HG03103 (cell line): ENCODE data around the gene PLEKHM3.
"Not testable (repeated sequence)": the region's sequence is repeated elsewhere in the genome, so short reads cannot be mapped to it uniquely, and the experiment has no call there.

ENCODE experiments used
- ATAC-seq: cut with Tn5 transposase; IDR thresholded peaks from one replicate; pipeline ENCODE4 v1.9.1; 2021; ENCODE audit warnings: low read depth; ENCODE audit not compliant: unreplicated experiment

PLEKHM3 gene

GRCh38 chr2:207812058-207812725 lies 213.1 kb downstream of the PLEKHM3 start:
- no peak for ATAC-seq

GRCh38 chr2:207811658-207812057 lies 213.7 kb downstream of the PLEKHM3 start:
- ATAC-seq = not testable (repeated sequence)

- no peak for ATAC-seq
Observed at GRCh38 chr2:207810200-207810788, 215.0 kb downstream of the PLEKHM3 start.

GRCh38 chr2:207808119-207808518 lies 217.2 kb downstream of the PLEKHM3 start:
- ATAC-seq = no peak

- ATAC-seq = no peak
Observed at GRCh38 chr2:207807516-207807915, 217.8 kb downstream of the PLEKHM3 start.

- ATAC-seq = no peak
Observed at GRCh38 chr2:207805566-207806226, 219.6 kb downstream of the PLEKHM3 start.

GRCh38 chr2:207802650-207803049 lies 222.7 kb downstream of the PLEKHM3 start:
- no peak for ATAC-seq

GRCh38 chr2:207801259-207801658 lies 224.1 kb downstream of the PLEKHM3 start:
- ATAC-seq = no peak

GRCh38 chr2:207796585-207797350 lies 228.6 kb downstream of the PLEKHM3 start:
- no peak for ATAC-seq

- ATAC-seq = no peak
Observed at GRCh38 chr2:207792244-207792785, 233.0 kb downstream of the PLEKHM3 start.

- ATAC-seq = no peak
Observed at GRCh38 chr2:207791579-207792243, 233.6 kb downstream of the PLEKHM3 start.

GRCh38 chr2:207790898-207791297 lies 234.4 kb downstream of the PLEKHM3 start:
- no peak for ATAC-seq

- no peak for ATAC-seq
Observed at GRCh38 chr2:207787800-207788199, 237.5 kb downstream of the PLEKHM3 start.

GRCh38 chr2:207787017-207787416 lies 238.3 kb downstream of the PLEKHM3 start:
- no peak for ATAC-seq

GRCh38 chr2:207784898-207785297 lies 240.4 kb downstream of the PLEKHM3 start:
- ATAC-seq = no peak

GRCh38 chr2:207783514-207783913 lies 241.8 kb downstream of the PLEKHM3 start:
- ATAC-seq = no peak

GRCh38 chr2:207782238-207783030 lies 242.9 kb downstream of the PLEKHM3 start:
- no peak for ATAC-seq

- no peak for ATAC-seq
Observed at GRCh38 chr2:207779523-207779922, 245.8 kb downstream of the PLEKHM3 start.

GRCh38 chr2:207778298-207778882 lies 246.9 kb downstream of the PLEKHM3 start:
- no peak for ATAC-seq
